K562 (cell line): ENCODE measurements around the gene PLA2G4A. TPM values are rescaled to one million over a fixed set of nuclear protein-coding genes. Genes with fewer than 3 reads are reported as not detected.

Experiments used
- ATAC-seq: fragments of 200-7000 bp; cut with Tn5 transposase; 3 replicates; pipeline ENCODE4 v1.9.1; 2020; ENCODE audit warnings: moderate library complexity
- BruUV-seq: library from RNA; stranded (reverse); fragments of 400-500 nt; replicated peaks from 2 replicates; lab custom pipeline; 2021; lab: Mats Ljungman, UMichigan
- CTCF ChIA-PET: fragments of 300-600 bp; formaldehyde crosslinking; extraction: SDS; loops from one replicate; lab custom pipeline; 2021; ENCODE audit warnings: low intra/inter-chr PET ratio; lab: Yijun Ruan, JAX
- POLR2A ChIA-PET: fragments of 300-600, 350-650 bp; sonication (Branson Sonifier 250); formaldehyde crosslinking; extraction: SDS; loops from one replicate; lab custom pipeline; 2021; ENCODE audit warnings: antibody characterized with exemption, inconsistent platforms; lab: Yijun Ruan, JAX
- DNase-seq, 4 experiments: peaks; one replicate each; pipeline versions ENCODE4 v3.0.0 to v3.0.0-alpha.2; 2011 to 2018; ENCODE audit warnings: low spot score in 3 of 4, mixed read lengths in 3 of 4; ENCODE audit errors: extremely low read depth in 1 of 4
- FAIRE-seq: peaks from 2 replicates; lab custom pipeline; 2011; peaks lifted over from hg19 to GRCh38; lab: Jason Lieb, UNC
- H2AFZ ChIP-seq: 2 replicates; pipeline ENCODE4 v1.6.0; 2011; ENCODE audit warnings: low read depth, low read length, control low read depth, inconsistent platforms
- H3K27ac ChIP-seq: fragments of 200-600 bp; 3 replicates; pipeline ENCODE4 v1.8.0; 2011; ENCODE audit warnings: low read depth, mild to moderate bottlenecking, control low read depth, inconsistent platforms, low read length, moderate library complexity, mixed read lengths; ENCODE audit errors: extremely low read depth
- H3K27me3 ChIP-seq, 2 experiments: fragments of 300-600 bp in 1 of 2; 2 replicates in 1 of 2; 3 replicates in 1 of 2; pipeline versions ENCODE4 v1.6.0 to v1.8.0; 2011; ENCODE audit warnings: inconsistent platforms in 2 of 2, low read length in 2 of 2, mild to moderate bottlenecking in 1 of 2, mixed read lengths in 1 of 2, moderate library complexity in 1 of 2; ENCODE audit not compliant: control insufficient read depth in 2 of 2, insufficient read depth in 2 of 2
- H3K36me3 ChIP-seq: fragments of 300-600 bp; 3 replicates; pipeline ENCODE4 v1.8.0; 2011; ENCODE audit warnings: mild to moderate bottlenecking, low read length, inconsistent platforms; ENCODE audit not compliant: control insufficient read depth, insufficient read depth
- H3K4me1 ChIP-seq, 2 experiments: fragments of 200-600 bp in 1 of 2; replicated peaks in 1 of 2; 2 replicates in 1 of 2; 3 replicates in 1 of 2; pipeline versions ENCODE4 v1.5.1 to v1.8.0; 2011; ENCODE audit warnings: inconsistent platforms in 2 of 2, low read length in 2 of 2, mild to moderate bottlenecking in 1 of 2, mixed read lengths in 1 of 2, moderate library complexity in 1 of 2; ENCODE audit not compliant: control insufficient read depth in 2 of 2, insufficient read depth in 2 of 2
- H3K4me2 ChIP-seq: 2 replicates; pipeline ENCODE4 v1.6.1; 2011; ENCODE audit warnings: low read length, control low read depth, inconsistent platforms, mixed read lengths; ENCODE audit not compliant: insufficient read depth
- H3K4me3 ChIP-seq: fragments of 200-600 bp; sonication (generic), shearing (Covaris generic); 2 replicates; pipeline ENCODE4 v1.5.1; 2016; ENCODE audit warnings: control low read depth, inconsistent platforms
- H3K79me2 ChIP-seq: fragments of 200-600 bp; 3 replicates; pipeline ENCODE4 v1.8.0; 2011; ENCODE audit warnings: low read length, inconsistent platforms; ENCODE audit not compliant: control insufficient read depth, insufficient read depth
- H3K9ac ChIP-seq, 2 experiments: 2 replicates each; pipeline versions ENCODE4 v1.6.0 to v1.6.1; 2011; ENCODE audit warnings: low read depth in 2 of 2, low read length in 2 of 2, control low read depth in 1 of 2, inconsistent platforms in 1 of 2, mild to moderate bottlenecking in 1 of 2, mixed read lengths in 1 of 2; ENCODE audit not compliant: insufficient read depth in 1 of 2
- H3K9me1 ChIP-seq: one replicate; pipeline ENCODE4 v1.6.0; 2011; ENCODE audit warnings: inconsistent platforms, mild to moderate bottlenecking, low read length, moderate library complexity; ENCODE audit not compliant: control insufficient read depth, insufficient read depth
- H3K9me3 ChIP-seq: replicated peaks from 2 replicates; pipeline ENCODE4 v1.5.1; 2011; ENCODE audit warnings: low read depth, low read length, inconsistent platforms; ENCODE audit not compliant: control insufficient read depth, insufficient read depth
- H4K20me1 ChIP-seq: replicated peaks from 2 replicates; pipeline ENCODE4 v1.6.1; 2011; ENCODE audit warnings: low read length, inconsistent platforms, mixed read lengths; ENCODE audit not compliant: control insufficient read depth, insufficient read depth
- CHD4 ChIP-seq: fragments of 200-600 bp; sonication (generic); IDR thresholded peaks from 3 replicates; pipeline ENCODE4 v1.6.1; 2012; ENCODE audit warnings: low read depth, mild to moderate bottlenecking, mixed read lengths, low read length, inconsistent platforms; ENCODE audit not compliant: insufficient read depth, insufficient replicate concordance, poor library complexity, severe bottlenecking
- CLOCK ChIP-seq: fragments of 250-450 bp; sonication (Bioruptor Pico); IDR thresholded peaks from 2 replicates; pipeline ENCODE4 v1.4.0; 2020; ENCODE audit warnings: mild to moderate bottlenecking, moderate library complexity, borderline replicate concordance
- DACH1 ChIP-seq: fragments of 450-650 bp; IDR thresholded peaks from 2 replicates; pipeline ENCODE4 v1.6.1; 2018; ENCODE audit not compliant: partially characterized antibody
- EP400 ChIP-seq: fragments of 450-650 bp; IDR thresholded peaks from 2 replicates; pipeline ENCODE4 v1.6.1; 2017; ENCODE audit warnings: antibody characterized with exemption, mild to moderate bottlenecking, moderate library complexity
- ETV5 ChIP-seq: sonication (generic); formaldehyde crosslinking; IDR thresholded peaks from 2 replicates; pipeline ENCODE4 v1.4.0; 2020; ENCODE audit warnings: low read depth, mild to moderate bottlenecking, missing genetic modification reagents
- FIP1L1 ChIP-seq: fragments of 200-400 bp; formaldehyde crosslinking; IDR thresholded peaks from 2 replicates; pipeline ENCODE4 v1.6.1; 2018; ENCODE audit warnings: mild to moderate bottlenecking, low read depth, low read length; ENCODE audit not compliant: poor library complexity, severe bottlenecking
- HDAC8 ChIP-seq: fragments of 450-650 bp; IDR thresholded peaks from 2 replicates; pipeline ENCODE4 v1.6.1; 2016; ENCODE audit warnings: mild to moderate bottlenecking, missing genetic modification characterization, moderate library complexity, missing compliant biosample characterization
- ZNF764 ChIP-seq: fragments of 250-450 bp; sonication (Bioruptor Pico); IDR thresholded peaks from 2 replicates; pipeline ENCODE4 v1.4.0; 2020; ENCODE audit warnings: low read depth, mild to moderate bottlenecking, moderate library complexity
- ZZZ3 ChIP-seq: fragments of 450-650 bp; IDR thresholded peaks from 2 replicates; pipeline ENCODE4 v1.6.1; 2016; ENCODE audit warnings: antibody characterized with exemption, mild to moderate bottlenecking, moderate library complexity
- WGBS: fragments of 100-300 bp; shearing (Covaris generic); methylation state at CpG from one replicate; pipeline ENCODE4 v1.1.6; 2016; ENCODE audit warnings: low coverage, mixed read lengths; ENCODE audit not compliant: insufficient coverage; ENCODE audit errors: missing lambda C conversion rate; 5-methylcytosine and 5-hydroxymethylcytosine counted together
- in situ Hi-C: fragments of 300-500 bp; cut with MboI; formaldehyde crosslinking; loops from 4 replicates; pipeline ENCODE4 v1.15.0; 2018; ENCODE audit warnings: inconsistent platforms, mixed read lengths
- intact Hi-C: fragments of 100-400 bp; cut with micrococcal nuclease; formaldehyde crosslinking; loops from 2 replicates; pipeline ENCODE4 v1.14.2; 2022
- polyA plus RNA-seq, 8 experiments: library from polyadenylated mRNA; depleted of rRNA in 4 of 8; stranded (reverse) in 5 of 8; unstranded in 3 of 8; fragments of >200 nt; fragmentation: Nextera tagmentation in 2 of 8; fragmentation: Illumina TruSeq in 1 of 8; extraction: Ambion mirVana in 2 of 8; extraction: Trizol in 1 of 8; gene quantifications; 2 replicates each; pipeline versions ENCODE4 v1.2.1 to v1.2.3, GENCODE V29; 2011 to 2014; ENCODE audit warnings: inconsistent platforms in 1 of 8, missing spikeins in 1 of 8
- total RNA-seq, 7 experiments: library from RNA; depleted of rRNA in 6 of 7; stranded (reverse); fragments of >200 nt in 6 of 7; fragmentation: Illumina TruSeq in 2 of 7; extraction: Trizol in 2 of 7; gene quantifications; 2 replicates each; pipeline versions ENCODE4 v1.2.1 to v1.2.3, GENCODE V29; 2011 to 2021; ENCODE audit warnings: low replicate concordance in 1 of 7
- TF ChIP-seq, protein P1 (sequence below): fragments of 450-650 bp; IDR thresholded peaks from 2 replicates; pipeline ENCODE4 v1.6.1; 2016; ENCODE audit warnings: missing biosample characterization, missing genetic modification characterization

Gene PLA2G4A
- total and polyA plus RNA-seq, 9 of the 15 experiments (the other 6 are each of a cell fraction or from before 2014, with no cell fraction given) = 0.04 to 0.71 (median 0.22) TPM; not detected in 4

DNA sequence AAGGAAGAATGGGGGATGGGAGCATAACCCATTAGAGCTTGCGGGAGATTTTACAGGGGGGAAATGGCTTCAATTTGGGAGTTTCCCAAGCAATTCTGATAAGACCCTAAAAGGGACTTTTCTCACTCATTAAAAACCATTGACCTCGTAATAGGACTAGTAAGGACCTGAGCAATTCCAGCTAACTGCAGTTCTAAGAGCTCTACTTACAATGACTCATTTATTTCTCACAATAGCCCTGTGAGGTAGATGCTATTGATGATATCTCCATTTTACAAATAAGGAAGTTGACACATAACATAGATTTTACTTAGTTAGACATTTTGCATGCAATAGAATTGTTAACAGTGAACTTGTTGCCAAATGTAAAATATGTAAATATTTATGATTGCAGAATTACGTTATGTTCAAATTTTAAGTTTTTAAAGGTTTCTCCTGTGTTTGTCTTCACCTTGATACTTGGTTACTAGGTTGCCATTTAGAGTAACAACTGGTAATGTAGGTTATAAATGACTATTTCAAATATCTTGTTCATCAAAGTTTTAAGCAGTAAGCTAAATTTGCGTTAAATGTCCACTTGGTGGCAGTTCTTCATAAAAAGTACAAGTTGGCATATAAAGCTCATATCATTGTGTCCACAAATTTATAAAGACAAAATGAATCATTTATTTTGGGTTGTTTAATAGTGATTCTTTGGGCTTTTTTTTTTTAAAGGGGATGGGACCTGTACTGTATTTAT lies 182.0 kb downstream of the PLA2G4A start:
- H2AFZ ChIP-seq = no peak overlapping the region
- no peak for DNase-seq
- ChIA-PET POLR2A (interaction anchor here (0.7 kb wide), 1 partner anchor 357 kb away, joined by 3 read pairs; no protein-coding TSS in a partner anchor), CTCF (no interaction called here)
- no peaks in the 10 kb centered on the region for H3K9me3 ChIP-seq
- 21% methylated on average over 4 of the region's 4 CpGs for WGBS
- H3K9ac ChIP-seq = no peak overlapping the region
- BruUV-seq = no TSS peak
- H3K4me3 ChIP-seq = no peak overlapping the region
- H3K4me1 ChIP-seq = no peaks in the 10 kb centered on the region
- H3K9me1 ChIP-seq = no peaks in the 10 kb centered on the region
- no peak overlapping the region for H3K4me2 ChIP-seq
- intact Hi-C loops = no loop called here
- no peak for FAIRE-seq
- no peaks in the 10 kb centered on the region for H4K20me1 ChIP-seq
- no peaks in the 10 kb centered on the region for H3K36me3 ChIP-seq
- H3K79me2 ChIP-seq = no peaks in the 10 kb centered on the region
- ATAC-seq = no peak
- H3K27me3 ChIP-seq = no peaks in the 10 kb centered on the region
- in situ Hi-C loops = no loop called here
- no peak overlapping the region; the same call in 2 of the 3 replicates for H3K27ac ChIP-seq
- no peak for TF ChIP-seq EP400
- no peak for TF ChIP-seq DACH1
- no peak for TF ChIP-seq FIP1L1
- TF ChIP-seq CHD4 = no peak
- TF ChIP-seq HDAC8 (tag) = no peak
- TF ChIP-seq CLOCK = no peak
- TF ChIP-seq ETV5 (CRISPR knock-in tag) = no peak
- TF ChIP-seq ZZZ3 = no peak
- TF ChIP-seq, protein P1, sequence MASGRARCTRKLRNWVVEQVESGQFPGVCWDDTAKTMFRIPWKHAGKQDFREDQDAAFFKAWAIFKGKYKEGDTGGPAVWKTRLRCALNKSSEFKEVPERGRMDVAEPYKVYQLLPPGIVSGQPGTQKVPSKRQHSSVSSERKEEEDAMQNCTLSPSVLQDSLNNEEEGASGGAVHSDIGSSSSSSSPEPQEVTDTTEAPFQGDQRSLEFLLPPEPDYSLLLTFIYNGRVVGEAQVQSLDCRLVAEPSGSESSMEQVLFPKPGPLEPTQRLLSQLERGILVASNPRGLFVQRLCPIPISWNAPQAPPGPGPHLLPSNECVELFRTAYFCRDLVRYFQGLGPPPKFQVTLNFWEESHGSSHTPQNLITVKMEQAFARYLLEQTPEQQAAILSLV = no peak
- no peak for TF ChIP-seq ZNF764 (CRISPR knock-in tag)
